ENCODE results near the gene DYNLL2.

Gene DYNLL2

DNA sequence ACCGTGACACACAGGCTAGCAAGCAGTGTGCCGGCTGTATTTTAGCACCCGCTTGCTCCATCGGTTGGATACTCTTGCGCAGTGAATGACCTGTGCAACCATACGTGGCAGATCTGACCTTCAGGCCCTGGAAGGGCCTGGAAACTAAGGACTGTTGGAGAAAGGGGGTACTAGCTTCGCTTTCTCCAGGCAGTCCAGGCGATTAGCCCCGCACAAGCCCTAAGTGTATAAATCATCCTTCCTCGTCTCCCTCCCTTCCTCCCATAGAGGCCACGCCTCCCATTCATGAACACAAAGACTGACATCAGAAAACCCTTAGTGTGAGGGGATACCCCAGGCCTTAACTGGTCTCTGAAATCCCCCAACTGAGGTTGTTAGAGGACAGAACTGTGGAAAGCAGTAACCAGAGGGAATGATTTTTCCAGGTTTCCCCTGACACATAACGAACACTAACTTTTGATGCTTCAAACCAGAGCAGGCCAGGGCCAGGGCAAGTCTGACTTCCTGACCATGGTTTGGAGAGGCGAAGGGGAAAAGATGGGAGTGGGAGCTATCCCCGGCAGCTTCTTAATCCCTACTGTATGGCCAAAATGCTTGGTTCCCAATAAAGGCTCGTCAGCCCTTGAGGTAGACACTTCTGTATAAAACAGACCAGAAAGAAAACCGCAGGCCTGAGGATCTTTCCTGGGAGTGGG lies 1.4 kb upstream of the DYNLL2 start:
- H2AFZ ChIP-seq (ENCODE audit: low read length), result no peak overlapping the region

DNA sequence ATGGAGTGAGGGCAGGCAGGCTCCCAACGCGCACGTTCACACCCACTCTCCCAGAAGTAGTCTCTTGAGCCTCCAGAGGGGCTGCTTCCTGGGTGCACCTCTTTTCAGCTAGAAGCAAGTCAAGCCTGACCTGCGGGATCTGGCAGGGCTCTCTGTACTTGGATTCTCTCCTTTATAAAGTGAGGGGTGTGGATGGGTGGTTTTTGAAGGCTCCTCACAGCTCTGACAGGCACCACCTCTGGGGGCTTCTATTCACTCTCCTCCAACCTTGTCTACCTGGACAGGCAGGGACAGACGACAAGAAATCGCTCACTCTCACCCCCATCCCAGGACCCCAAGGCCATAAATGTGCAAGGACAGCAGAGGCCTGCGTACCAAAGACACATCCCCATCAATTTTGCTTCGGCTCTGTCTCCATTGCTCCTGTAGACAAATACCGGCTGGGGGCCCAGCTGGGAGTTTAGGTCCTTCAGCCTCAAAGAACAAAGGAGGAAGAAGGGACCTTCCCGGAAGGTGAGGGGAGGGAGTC lies 814 bp upstream of the DYNLL2 start:
- Histone ChIP-seq H3F3A (ENCODE audit: insufficient read depth, low read length) (no peaks in the 10 kb centered on the region), H3K4me1 (ENCODE audit: low read length) (peaks cover 10% of the 10 kb centered on the region), H3K79me2 (ENCODE audit: low read length) (peaks cover 40% of the 10 kb centered on the region), H3K36me3 (replicated peaks; ENCODE audit: insufficient read depth, low read length) (0 out of 2 replicates have a peak, but pooled peaks cover 2% of the 10 kb centered on the region), H3K9me2 (replicated peaks; ENCODE audit: insufficient read depth, low read length) (no peaks in the 10 kb centered on the region), H2AFZ (ENCODE audit: low read length) (peak overlapping the region; percentile 95), H3K27ac (ENCODE audit: low read length) (no peak overlapping the region), H3K9me3 (replicated peaks; ENCODE audit: insufficient read depth, low read length) (no peaks in the 10 kb centered on the region), H3K4me3 (ENCODE audit: low read length) (peak overlapping the region; percentile 44; the same call in 1 of the 2 replicates), H3K27me3 (replicated peaks; ENCODE audit: insufficient read depth, low read length) (0 out of 2 replicates have a peak, but pooled peaks cover 5% of the 10 kb centered on the region), H4K20me1 (ENCODE audit: insufficient read depth, low read length) (peaks cover 23% of the 10 kb centered on the region), H3K9ac (ENCODE audit: low read length) (peak overlapping the region; percentile 46; the same call in 1 of the 2 replicates), H3K4me2 (ENCODE audit: low read depth, low read length) (peak overlapping the region; percentile 71)
- TF ChIP-seq EZH2 (optimal IDR thresholded peaks at IDR 0.05; ENCODE audit: low read depth, low read length) (no peak), EZH2phosphoT487 (IDR thresholded peaks at IDR 0.05; ENCODE audit: low read length) (no peak)
- TF ChIP-seq, protein P1, sequence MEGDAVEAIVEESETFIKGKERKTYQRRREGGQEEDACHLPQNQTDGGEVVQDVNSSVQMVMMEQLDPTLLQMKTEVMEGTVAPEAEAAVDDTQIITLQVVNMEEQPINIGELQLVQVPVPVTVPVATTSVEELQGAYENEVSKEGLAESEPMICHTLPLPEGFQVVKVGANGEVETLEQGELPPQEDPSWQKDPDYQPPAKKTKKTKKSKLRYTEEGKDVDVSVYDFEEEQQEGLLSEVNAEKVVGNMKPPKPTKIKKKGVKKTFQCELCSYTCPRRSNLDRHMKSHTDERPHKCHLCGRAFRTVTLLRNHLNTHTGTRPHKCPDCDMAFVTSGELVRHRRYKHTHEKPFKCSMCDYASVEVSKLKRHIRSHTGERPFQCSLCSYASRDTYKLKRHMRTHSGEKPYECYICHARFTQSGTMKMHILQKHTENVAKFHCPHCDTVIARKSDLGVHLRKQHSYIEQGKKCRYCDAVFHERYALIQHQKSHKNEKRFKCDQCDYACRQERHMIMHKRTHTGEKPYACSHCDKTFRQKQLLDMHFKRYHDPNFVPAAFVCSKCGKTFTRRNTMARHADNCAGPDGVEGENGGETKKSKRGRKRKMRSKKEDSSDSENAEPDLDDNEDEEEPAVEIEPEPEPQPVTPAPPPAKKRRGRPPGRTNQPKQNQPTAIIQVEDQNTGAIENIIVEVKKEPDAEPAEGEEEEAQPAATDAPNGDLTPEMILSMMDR (IDR thresholded peaks at IDR 0.05; ENCODE audit: low read length), result no peak
- no peak for DNase-seq

More for the DNA sequence above, 1.4 kb upstream of the DYNLL2 start:
- no peaks in the 10 kb centered on the region for H3F3A ChIP-seq (ENCODE audit: insufficient read depth, low read length)
- peaks cover 19% of the 10 kb centered on the region for H4K20me1 ChIP-seq (ENCODE audit: insufficient read depth, low read length)
- no peaks in the 10 kb centered on the region for H3K36me3 ChIP-seq (replicated peaks; ENCODE audit: insufficient read depth, low read length)
- TF ChIP-seq EZH2 (optimal IDR thresholded peaks at IDR 0.05; ENCODE audit: low read depth, low read length), result no peak
- TF ChIP-seq EZH2phosphoT487 (IDR thresholded peaks at IDR 0.05; ENCODE audit: low read length), result no peak
- TF ChIP-seq, protein P1 (IDR thresholded peaks at IDR 0.05; ENCODE audit: low read length), result no peak
- DNase-seq, result no peak
- no peaks in the 10 kb centered on the region for H3K9me3 ChIP-seq (replicated peaks; ENCODE audit: insufficient read depth, low read length)
- H3K4me3 ChIP-seq (ENCODE audit: low read length), result no peak overlapping the region
- no peak overlapping the region for H3K9ac ChIP-seq (ENCODE audit: low read length)
- H3K79me2 ChIP-seq (ENCODE audit: low read length), result peaks cover 34% of the 10 kb centered on the region
- no peaks in the 10 kb centered on the region for H3K9me2 ChIP-seq (replicated peaks; ENCODE audit: insufficient read depth, low read length)
- H3K27me3 ChIP-seq (replicated peaks; ENCODE audit: insufficient read depth, low read length), result 0 out of 2 replicates have a peak, but pooled peaks cover 5% of the 10 kb centered on the region
- H3K4me2 ChIP-seq (ENCODE audit: low read depth, low read length), result no peak overlapping the region
- peaks cover 10% of the 10 kb centered on the region for H3K4me1 ChIP-seq (ENCODE audit: low read length)
- H3K27ac ChIP-seq (ENCODE audit: low read length), result no peak overlapping the region

DNA sequence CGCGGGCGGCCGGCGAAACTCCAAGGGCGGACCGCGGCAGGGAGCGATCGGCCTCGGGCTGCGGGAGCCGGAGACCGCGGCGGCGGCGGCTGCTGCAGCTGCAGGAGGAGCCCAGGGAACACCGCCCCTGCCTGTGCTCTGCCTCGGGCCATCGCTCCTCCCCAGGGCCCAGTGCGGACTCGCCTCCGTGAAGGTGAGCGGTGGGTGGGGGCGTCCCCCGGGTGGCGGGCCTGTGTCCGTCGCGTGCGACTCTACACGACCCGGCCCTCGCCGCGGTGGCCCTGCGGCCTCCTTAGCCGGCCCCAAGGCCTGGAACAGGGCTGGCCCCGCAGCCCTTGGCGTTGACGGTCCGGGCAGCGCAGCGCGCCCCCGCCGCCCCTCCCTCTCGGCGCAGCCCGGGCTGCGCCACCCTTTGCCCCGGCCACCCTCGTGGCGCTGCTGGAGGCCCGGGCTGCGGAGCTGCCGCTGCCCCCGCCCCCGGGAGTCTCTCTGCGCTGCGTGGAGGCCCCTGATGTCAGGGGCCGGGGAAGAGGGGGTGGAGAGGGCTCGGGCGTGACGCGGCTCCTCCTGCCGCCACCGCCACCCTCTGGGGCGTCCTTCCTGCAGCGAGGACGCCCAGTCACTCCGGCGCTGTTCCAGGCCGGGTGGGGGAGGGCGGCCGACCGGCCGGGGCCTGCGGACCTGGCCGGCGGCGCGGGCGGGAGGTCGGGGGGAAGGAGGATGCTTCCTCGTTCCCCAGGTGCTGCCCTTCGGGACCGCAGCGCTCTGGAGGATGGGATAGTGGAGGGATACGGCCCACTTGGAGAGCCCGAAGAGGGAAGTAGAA lies 485 bp downstream of the DYNLL2 start:
- Histone ChIP-seq H3K4me1 (ENCODE audit: low read length) (peaks cover 10% of the 10 kb centered on the region), H3K27me3 (replicated peaks; ENCODE audit: insufficient read depth, low read length) (0 out of 2 replicates have a peak, but pooled peaks cover 5% of the 10 kb centered on the region), H3K9me3 (replicated peaks; ENCODE audit: insufficient read depth, low read length) (no peaks in the 10 kb centered on the region), H3K36me3 (replicated peaks; ENCODE audit: insufficient read depth, low read length) (peaks cover 5% of the 10 kb centered on the region; the same call in 1 of the 2 replicates), H3K9me2 (replicated peaks; ENCODE audit: insufficient read depth, low read length) (no peaks in the 10 kb centered on the region), H2AFZ (ENCODE audit: low read length) (0 out of 2 replicates have a peak overlapping the region, but pooled peaks have one; percentile 38), H3K27ac (ENCODE audit: low read length) (peak overlapping the region; percentile 42; the same call in 1 of the 2 replicates), H3K4me2 (ENCODE audit: low read depth, low read length) (peak overlapping the region; percentile 83), H4K20me1 (ENCODE audit: insufficient read depth, low read length) (peaks cover 32% of the 10 kb centered on the region), H3K4me3 (ENCODE audit: low read length) (peak overlapping the region; percentile 91), H3F3A (ENCODE audit: insufficient read depth, low read length) (no peaks in the 10 kb centered on the region), H3K9ac (ENCODE audit: low read length) (peak overlapping the region; percentile 79), H3K79me2 (ENCODE audit: low read length) (peaks cover 53% of the 10 kb centered on the region)
- peak; percentile 57 for DNase-seq
- no peak for TF ChIP-seq EZH2phosphoT487 (IDR thresholded peaks at IDR 0.05; ENCODE audit: low read length)

Data from MM.1S (cell line).